ENCODE measurements around the gene RPS26.
"Not testable (repeated sequence)": the region's sequence is repeated elsewhere in the genome, so short reads cannot be mapped to it uniquely, and the experiment has no call there.

Gene RPS26

GRCh38 chr12:56021889-56022497, 19.7 kb upstream of the RPS26 start:
- no peak for DNase-seq

- no peak for DNase-seq
Measured at GRCh38 chr12:56028511-56029165, 13.1 kb upstream of the RPS26 start.

GRCh38 chr12:56029166-56029519, 12.6 kb upstream of the RPS26 start:
- DNase-seq, result no peak

GRCh38 chr12:56029666-56030293, 11.9 kb upstream of the RPS26 start:
- DNase-seq, result no peak

GRCh38 chr12:56031987-56032386, 9.7 kb upstream of the RPS26 start:
- no peak for DNase-seq

- no peak for DNase-seq
Measured at GRCh38 chr12:56034586-56035332, 7.0 kb upstream of the RPS26 start.

- DNase-seq, result no peak
Measured at GRCh38 chr12:56037161-56037560, 4.6 kb upstream of the RPS26 start.

- DNase-seq, result no peak
Measured at GRCh38 chr12:56038022-56038655, 3.6 kb upstream of the RPS26 start.

GRCh38 chr12:56040151-56040550, 1.6 kb upstream of the RPS26 start:
- no peak for DNase-seq

GRCh38 chr12:56040963-56041551, 661 bp upstream of the RPS26 start:
- DNase-seq, result no peak

GRCh38 chr12:56042430-56042813, 704 bp downstream of the RPS26 start:
- not testable (repeated sequence) for DNase-seq

- DNase-seq, result no peak
Measured at GRCh38 chr12:56042843-56043242, 1.1 kb downstream of the RPS26 start.

GRCh38 chr12:56046027-56046780, 4.5 kb downstream of the RPS26 start:
- no peak for DNase-seq

GRCh38 chr12:56053407-56053893, 11.7 kb downstream of the RPS26 start:
- DNase-seq, result no peak

GRCh38 chr12:56059964-56060363, 18.2 kb downstream of the RPS26 start:
- not testable (repeated sequence) for DNase-seq

- DNase-seq, result no peak
Measured at GRCh38 chr12:56061982-56062381, 20.3 kb downstream of the RPS26 start.

- DNase-seq, result no peak
Measured at GRCh38 chr12:56062996-56063395, 21.3 kb downstream of the RPS26 start.

- DNase-seq, result no peak
Measured at GRCh38 chr12:56071648-56072047, 29.9 kb downstream of the RPS26 start.

GRCh38 chr12:56074396-56074795, 32.7 kb downstream of the RPS26 start:
- DNase-seq, result no peak

- DNase-seq, result not testable (repeated sequence)
Measured at GRCh38 chr12:56077966-56078365, 36.2 kb downstream of the RPS26 start.

- DNase-seq, result no peak
Measured at GRCh38 chr12:56078427-56078826, 36.7 kb downstream of the RPS26 start.

All from NCI-H1048 (cell line).